GM13977 (cell line): ENCODE data around the gene HS1BP3.

Experiments used
- DNase-seq: peaks from one replicate; pipeline ENCODE4 v3.0.0; 2012; ENCODE audit warnings: low spot score
- CTCF ChIP-seq: IDR thresholded peaks from 2 replicates; pipeline ENCODE4 v1.5.1; 2012; ENCODE audit warnings: mild to moderate bottlenecking, control low read depth; ENCODE audit not compliant: insufficient read depth; ENCODE audit errors: extremely low read depth, missing control alignments
- in situ Hi-C: fragments of 300-500 bp; cut with MboI; formaldehyde crosslinking; loops from one replicate; pipeline ENCODE4 v1.12.0; 2022; ENCODE audit warnings: low sequenced_read_pairs, low pct_unique_long_range_greater_than_20kb, mixed read lengths, inconsistent platforms; ENCODE audit not compliant: unreplicated experiment

The HS1BP3 gene

GRCh38 chr2:20678780-20679179 lies 27.9 kb upstream of the HS1BP3 start:
- in situ Hi-C loops = no loop called here
- no peak for DNase-seq
- TF ChIP-seq CTCF = no peak

GRCh38 chr2:20678086-20678395 lies 27.1 kb upstream of the HS1BP3 start:
- no peak for TF ChIP-seq CTCF
- DNase-seq = no peak
- in situ Hi-C loops = no loop called here

GRCh38 chr2:20677301-20678085 lies 26.6 kb upstream of the HS1BP3 start:
- in situ Hi-C loops = no loop called here
- peak; percentile 23 for TF ChIP-seq CTCF
- peak; percentile 46 for DNase-seq

DNA sequence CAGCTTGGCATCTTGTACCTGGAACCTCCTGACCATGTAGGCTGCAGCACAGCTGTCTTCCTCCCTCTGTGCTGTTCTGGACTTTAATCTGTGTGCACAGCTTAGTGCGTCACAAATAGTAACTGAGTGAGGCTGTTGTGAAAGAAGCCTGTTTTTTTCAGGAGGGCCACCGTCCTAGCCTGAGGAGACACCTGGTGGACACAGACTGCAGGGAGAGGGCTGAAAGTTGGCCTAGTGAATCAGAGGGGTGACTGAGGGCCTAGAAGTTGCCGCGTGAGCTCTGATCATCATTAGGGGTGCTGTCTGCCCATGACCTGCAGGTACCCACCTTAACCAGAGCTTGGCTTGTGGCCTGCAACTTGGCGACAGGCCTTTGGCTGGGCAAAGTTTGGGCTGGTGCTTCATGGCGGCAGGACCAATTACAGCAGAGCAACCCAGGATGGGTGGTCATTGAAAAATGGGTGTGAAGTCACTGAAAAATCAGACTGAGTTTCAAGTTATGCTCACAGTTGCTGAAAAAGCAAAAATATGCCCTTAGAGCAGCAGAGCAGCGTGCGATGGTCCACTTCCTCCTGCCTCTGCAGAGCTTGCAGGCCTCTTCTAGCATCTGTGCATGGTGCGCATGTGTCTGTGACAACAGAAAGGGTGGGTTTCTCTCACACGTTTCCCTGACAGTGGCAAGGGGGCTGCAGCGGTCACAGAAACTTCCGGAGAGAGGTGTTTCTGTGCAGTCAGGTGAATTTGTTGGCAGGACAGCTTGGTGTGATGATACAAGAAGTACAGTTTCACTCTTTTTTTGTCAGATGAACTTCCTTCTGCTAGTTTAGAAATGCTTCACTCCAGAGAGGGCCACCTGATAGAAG lies 25.7 kb upstream of the HS1BP3 start:
- in situ Hi-C loops = no loop called here
- DNase-seq = peak; percentile 62
- peak; percentile 15 for TF ChIP-seq CTCF

DNA sequence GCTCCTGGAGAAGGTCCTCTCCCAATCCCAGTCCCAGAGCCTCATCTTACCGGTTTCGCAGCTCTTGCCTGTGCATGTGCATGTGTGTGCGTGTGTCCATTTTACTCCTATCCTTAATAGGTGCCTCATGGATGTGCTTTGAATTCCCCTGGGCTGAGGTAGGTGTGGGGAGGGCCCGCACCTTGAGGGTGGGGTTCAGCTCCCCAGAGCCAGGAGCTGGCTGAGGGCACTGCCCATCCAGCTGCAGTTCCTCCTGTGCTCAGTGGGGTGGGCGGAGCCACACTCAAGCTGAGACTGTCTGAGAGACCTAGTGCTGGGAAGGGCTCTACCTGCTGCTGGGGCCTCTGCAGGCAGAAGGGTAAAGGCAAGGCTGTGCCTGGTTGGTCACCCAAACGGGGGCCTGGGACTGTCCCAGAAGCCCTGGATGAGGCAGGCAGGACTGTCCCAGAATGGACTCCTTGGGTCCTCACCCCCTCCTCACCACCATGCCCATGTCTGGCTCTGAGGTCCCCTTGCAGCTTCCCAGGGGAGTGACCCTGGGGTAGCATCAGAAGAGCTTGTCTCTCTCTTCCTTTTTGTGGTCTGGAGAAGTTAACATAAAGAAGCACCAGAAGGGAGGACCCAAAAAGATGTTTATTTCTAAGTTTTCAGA lies 24.9 kb upstream of the HS1BP3 start:
- TF ChIP-seq CTCF = no peak
- peak; percentile 60 for DNase-seq
- in situ Hi-C loops = no loop called here

DNA sequence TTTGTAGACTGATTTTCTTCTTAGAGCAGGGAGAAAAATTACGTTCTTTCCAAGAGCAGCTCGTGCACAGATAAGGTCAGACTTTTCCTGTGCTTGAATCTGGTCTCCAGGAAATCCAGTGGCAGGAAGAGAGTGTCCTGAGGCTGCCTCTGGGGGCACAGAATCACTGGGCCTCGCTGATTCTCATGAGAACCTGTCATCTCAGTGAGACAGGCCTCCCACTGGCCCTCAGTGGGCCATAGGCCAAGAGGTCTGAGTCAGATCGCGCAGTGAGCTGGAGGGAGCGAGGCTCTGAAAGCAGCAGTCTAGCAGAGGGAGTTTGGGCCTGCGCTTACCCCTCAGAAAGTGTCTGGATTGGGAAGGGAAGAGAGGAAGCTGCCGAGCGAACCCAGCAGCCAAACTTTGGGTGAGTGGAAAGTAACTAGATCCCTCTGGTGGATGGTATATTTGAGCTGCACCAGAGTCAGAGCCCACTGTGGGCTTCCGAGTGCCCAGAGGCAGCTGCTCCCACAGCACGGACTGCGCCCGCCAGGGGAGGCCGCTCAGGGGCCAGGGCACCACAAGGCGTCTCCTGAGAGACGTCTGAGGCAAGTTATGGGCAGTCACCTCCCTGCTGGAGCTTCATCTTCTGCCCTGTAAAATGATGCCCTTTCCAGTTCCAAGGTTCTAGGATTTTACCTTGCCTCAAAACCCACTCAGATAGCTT lies 24.2 kb upstream of the HS1BP3 start:
- DNase-seq = peak; percentile 12
- no peak for TF ChIP-seq CTCF
- in situ Hi-C loops = no loop called here
